PFSK-1 (cell line): Measurements from ENCODE around the gene TAGLN3.

Experiments used
- POLR2AphosphoS5 ChIP-seq: IDR thresholded peaks from 2 replicates; pipeline ENCODE4 v1.6.1; 2012; ENCODE audit warnings: low read depth, mild to moderate bottlenecking, control low read depth, low read length, moderate library complexity
- REST ChIP-seq, 2 experiments: IDR thresholded peaks; 2 replicates each; pipeline versions ENCODE4 v1.6.1 to v1.8.0; 2011 to 2012; ENCODE audit warnings: low read depth in 2 of 2, low read length in 2 of 2, control low read depth in 1 of 2, inconsistent platforms in 1 of 2, mild to moderate bottlenecking in 1 of 2, moderate library complexity in 1 of 2; ENCODE audit not compliant: insufficient read depth in 1 of 2
- SIN3A ChIP-seq: IDR thresholded peaks from 2 replicates; pipeline ENCODE4 v1.6.1; 2012; ENCODE audit warnings: mild to moderate bottlenecking, low read length, moderate library complexity, borderline replicate concordance; ENCODE audit not compliant: insufficient read depth
- TAF1 ChIP-seq: IDR thresholded peaks from 2 replicates; pipeline ENCODE4 v1.6.1; 2012; ENCODE audit warnings: low read length, control low read depth, borderline replicate concordance; ENCODE audit not compliant: insufficient read depth

- TF ChIP-seq POLR2AphosphoS5 (no peak), REST (IDR thresholded peaks at IDR 0.05; ENCODE audit: insufficient read depth in 1 of 2, low read depth in 2 of 2, low read length in 2 of 2) (no peak), SIN3A (no peak), TAF1 (no peak)
These were observed at the start of gene TAGLN3 for GRCh38 chr3:111998636-111999483.
